Activated CD4-positive, alpha-beta memory T cell treated with anti-CD3 and anti-CD28 coated beads, Interleukin-2, amount 10 ng/mL, durations not matched to agents 7 days and 5 days (primary cell): ENCODE measurements around the gene PLCE1. TPM values are rescaled to one million over a fixed set of nuclear protein-coding genes. Genes with fewer than 3 reads are reported as not detected.

Experiments used
- CTCF ChIA-PET: fragments of 350-600 bp; sonication (Branson Sonifier 250); formaldehyde crosslinking; loops from one replicate; lab custom pipeline; 2021; ENCODE audit warnings: antibody characterized with exemption, inconsistent platforms; lab: Charles Lee
- POLR2A ChIA-PET: fragments of 350-600 bp; sonication (Branson Sonifier 250); formaldehyde crosslinking; loops from one replicate; lab custom pipeline; 2021; ENCODE audit warnings: antibody characterized with exemption; lab: Charles Lee
- DNase-seq: peaks from one replicate; pipeline ENCODE4 v3.0.0-alpha.2; 2020
- H3K27ac Mint-ChIP-seq: one replicate; pipeline ENCODE4 v1.8.0; 2021; ENCODE audit warnings: mild to moderate bottlenecking, mixed read lengths
- H3K27me3 Mint-ChIP-seq: one replicate; pipeline ENCODE4 v1.8.0; 2021; ENCODE audit warnings: mixed read lengths
- H3K36me3 Mint-ChIP-seq: one replicate; pipeline ENCODE4 v1.8.0; 2021; ENCODE audit warnings: low read depth, mixed read lengths
- H3K4me1 Mint-ChIP-seq: one replicate; pipeline ENCODE4 v1.8.0; 2021; ENCODE audit warnings: mixed read lengths
- H3K4me3 Mint-ChIP-seq: one replicate; pipeline ENCODE4 v1.8.0; 2021; ENCODE audit warnings: mild to moderate bottlenecking, mixed read lengths
- H3K9me3 Mint-ChIP-seq: one replicate; pipeline ENCODE4 v1.8.0; 2021; ENCODE audit warnings: mixed read lengths
- total RNA-seq, 2 experiments: library from RNA; stranded (reverse); gene quantifications; one replicate each; pipeline ENCODE4 v1.2.3, GENCODE V29; 2021

The PLCE1 gene
- total RNA-seq, 2 experiments from 2014 or later, result 0.03 to 0.08 TPM

DNA sequence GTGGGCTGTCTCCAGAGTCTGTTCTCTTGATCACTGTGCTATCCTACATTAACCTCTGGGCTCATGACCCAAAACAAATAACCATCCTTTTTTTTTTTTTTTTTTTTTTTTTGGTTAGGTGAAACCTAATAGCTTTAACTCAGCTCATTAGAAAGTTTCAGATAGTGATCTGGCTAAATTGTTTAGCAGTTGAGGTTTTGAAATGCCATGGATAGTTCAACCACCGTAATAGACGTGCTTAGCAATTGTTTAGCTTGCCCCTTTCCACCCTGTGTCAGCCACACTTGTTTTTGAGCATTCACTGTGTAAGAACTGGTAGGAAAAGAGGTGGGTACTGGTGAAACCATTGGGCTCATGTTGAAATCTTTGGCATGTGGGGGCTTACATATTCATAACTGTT is 3.8 kb downstream of the PLCE1 start:
- no peaks in the 10 kb centered on the region for H3K9me3 Mint-ChIP-seq
- no peak for DNase-seq
- no peaks in the 10 kb centered on the region for H3K36me3 Mint-ChIP-seq
- peaks cover 36% of the 10 kb centered on the region for H3K27me3 Mint-ChIP-seq
- no peak overlapping the region for H3K27ac Mint-ChIP-seq
- H3K4me1 Mint-ChIP-seq, result peaks cover 5% of the 10 kb centered on the region
- POLR2A ChIA-PET, result no interaction called here
- no peak overlapping the region for H3K4me3 Mint-ChIP-seq
- CTCF ChIA-PET, result interaction anchor here (0.6 kb wide), 1 partner anchor 1030 kb away, joined by 3 read pairs; no protein-coding TSS in a partner anchor

DNA sequence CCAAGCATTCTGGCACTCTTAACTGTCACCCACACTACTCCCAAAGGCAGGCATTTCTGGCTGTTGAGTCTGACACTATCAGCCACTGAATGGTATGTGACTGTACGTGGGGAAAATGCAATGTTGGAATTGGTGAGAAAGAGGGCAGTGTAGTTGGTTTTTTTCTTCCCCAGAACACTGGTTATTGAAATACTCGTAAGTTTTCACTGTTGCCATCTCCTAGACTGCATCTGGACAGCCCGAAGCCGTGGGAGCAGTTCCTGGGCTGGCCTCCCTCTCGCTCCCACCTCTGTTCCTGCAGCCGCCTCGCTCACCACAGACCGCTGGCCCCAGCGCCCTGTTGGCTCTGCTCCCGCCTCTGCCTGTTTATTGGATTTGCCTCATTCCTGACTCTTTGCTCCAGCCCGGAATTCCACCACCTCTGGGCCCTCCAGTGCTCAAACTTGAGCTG is 5.7 kb downstream of the PLCE1 start:
- DNase-seq, result no peak
- POLR2A ChIA-PET, result no interaction called here
- H3K36me3 Mint-ChIP-seq, result no peaks in the 10 kb centered on the region
- no peak overlapping the region for H3K27ac Mint-ChIP-seq
- no peaks in the 10 kb centered on the region for H3K9me3 Mint-ChIP-seq
- H3K4me3 Mint-ChIP-seq, result no peak overlapping the region
- CTCF ChIA-PET, result no interaction called here
- peaks cover 28% of the 10 kb centered on the region for H3K27me3 Mint-ChIP-seq
- peaks cover under 1% of the 10 kb centered on the region for H3K4me1 Mint-ChIP-seq

DNA sequence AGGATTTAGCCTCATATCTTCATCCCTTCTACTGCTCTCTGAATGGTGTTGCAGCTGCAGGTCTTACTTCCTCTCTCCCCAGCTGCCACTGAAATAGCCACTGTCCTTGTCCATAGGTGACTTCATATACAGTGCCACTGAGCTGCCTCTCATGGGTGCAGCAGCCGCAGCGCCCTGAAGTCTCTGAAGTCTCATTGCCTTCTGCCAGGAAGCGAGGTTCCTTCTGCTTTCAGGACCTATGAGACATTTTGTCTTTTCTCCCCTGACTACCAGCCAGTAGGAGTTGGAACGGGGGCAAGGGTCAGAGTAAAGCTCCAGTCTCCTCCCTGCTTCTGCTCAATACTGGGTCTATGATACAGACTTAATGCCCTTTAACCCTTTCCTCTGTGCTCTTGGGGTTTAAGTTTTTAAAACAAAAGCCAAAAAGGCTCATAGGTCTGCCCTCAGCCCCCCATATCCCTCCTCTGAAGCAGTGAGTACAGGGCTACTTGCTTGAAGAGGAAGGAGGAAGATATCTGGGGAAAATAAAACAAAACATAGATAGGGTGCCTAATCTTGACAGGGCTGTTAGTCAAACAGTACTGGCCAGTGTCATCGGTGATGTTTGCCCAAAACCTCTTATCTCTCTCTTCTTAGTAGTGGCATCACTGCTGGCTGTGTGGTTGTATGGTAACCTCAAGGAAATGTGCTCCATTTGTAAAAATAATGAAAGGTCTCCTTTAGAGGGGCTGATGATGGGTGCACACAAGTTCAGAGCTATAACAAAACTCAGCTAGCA is 7.1 kb downstream of the PLCE1 start:
- Mint-ChIP-seq H3K9me3 (no peaks in the 10 kb centered on the region), H3K4me1 (no peaks in the 10 kb centered on the region), H3K36me3 (no peaks in the 10 kb centered on the region), H3K27me3 (peaks cover 14% of the 10 kb centered on the region), H3K27ac (no peak overlapping the region), H3K4me3 (no peak overlapping the region)
- POLR2A ChIA-PET, result no interaction called here
- DNase-seq, result no peak
- CTCF ChIA-PET, result no interaction called here

DNA sequence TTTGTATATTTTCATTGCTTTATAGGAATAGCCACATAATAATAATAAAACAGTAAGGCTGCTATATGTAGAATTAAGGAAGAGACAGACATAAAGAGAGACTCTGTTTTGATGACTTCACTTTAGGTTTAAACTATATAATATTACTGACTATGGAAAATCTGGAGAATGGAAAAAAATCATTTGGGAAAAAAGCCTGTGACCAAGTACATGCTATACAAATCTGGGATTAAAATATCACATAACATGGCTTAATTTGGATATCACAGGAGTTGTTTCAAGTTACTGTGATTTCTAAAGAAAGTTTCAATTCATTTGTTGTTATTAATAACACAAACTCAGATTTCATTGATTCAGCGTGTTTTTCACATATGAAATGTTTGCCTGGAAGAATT is 7.7 kb downstream of the PLCE1 start:
- DNase-seq, result no peak
- Mint-ChIP-seq H3K4me3 (no peak overlapping the region), H3K4me1 (no peaks in the 10 kb centered on the region), H3K36me3 (no peaks in the 10 kb centered on the region), H3K9me3 (no peaks in the 10 kb centered on the region), H3K27me3 (peaks cover 9% of the 10 kb centered on the region), H3K27ac (no peak overlapping the region)
- POLR2A ChIA-PET, result no interaction called here
- CTCF ChIA-PET, result no interaction called here

DNA sequence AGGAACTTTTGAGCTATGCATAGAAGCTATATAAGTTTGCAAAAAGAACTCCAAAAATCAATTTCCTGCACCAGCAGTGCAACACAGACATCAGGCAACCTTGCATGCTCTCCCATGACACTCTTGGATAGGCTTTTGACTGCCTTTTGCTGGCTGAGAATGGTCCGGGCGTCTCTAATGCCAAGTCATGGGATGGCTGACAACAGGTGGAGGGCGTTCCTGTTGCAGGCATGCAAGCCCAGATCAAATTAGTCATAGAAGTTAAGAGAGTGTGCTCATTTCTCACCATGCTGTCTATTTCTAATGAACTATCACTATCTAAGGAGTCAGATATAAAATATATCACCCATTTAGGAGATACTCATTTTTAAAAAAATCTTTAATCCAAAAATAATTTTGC is 8.4 kb downstream of the PLCE1 start:
- no peaks in the 10 kb centered on the region for H3K9me3 Mint-ChIP-seq
- ChIA-PET CTCF (no interaction called here), POLR2A (no interaction called here)
- no peaks in the 10 kb centered on the region for H3K4me1 Mint-ChIP-seq
- no peak overlapping the region for H3K4me3 Mint-ChIP-seq
- no peaks in the 10 kb centered on the region for H3K36me3 Mint-ChIP-seq
- DNase-seq, result no peak
- H3K27ac Mint-ChIP-seq, result no peak overlapping the region
- peaks cover 12% of the 10 kb centered on the region for H3K27me3 Mint-ChIP-seq

DNA sequence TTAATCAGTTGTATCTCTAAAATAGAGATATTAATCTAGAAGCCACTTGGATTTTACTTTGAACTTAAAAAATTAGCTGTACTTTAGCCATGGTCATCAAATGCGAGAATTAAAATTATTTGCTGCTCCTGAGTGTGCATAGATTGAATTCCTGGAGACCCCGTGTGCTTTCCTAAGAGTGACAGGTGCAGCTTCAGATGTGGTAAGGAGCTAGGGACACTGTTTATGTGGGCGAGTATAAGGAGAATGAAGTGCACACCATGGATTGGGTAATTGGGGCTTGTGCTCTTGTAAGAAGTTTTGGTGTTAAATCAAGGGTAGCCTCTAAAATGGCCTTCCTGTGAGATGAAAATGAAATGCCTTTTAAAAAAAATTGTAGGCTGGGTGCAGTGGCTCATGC is 9.8 kb downstream of the PLCE1 start:
- Mint-ChIP-seq H3K27ac (no peak overlapping the region), H3K4me3 (no peak overlapping the region), H3K4me1 (no peaks in the 10 kb centered on the region), H3K9me3 (no peaks in the 10 kb centered on the region), H3K27me3 (peaks cover 12% of the 10 kb centered on the region), H3K36me3 (no peaks in the 10 kb centered on the region)
- POLR2A ChIA-PET, result no interaction called here
- DNase-seq, result no peak
- CTCF ChIA-PET, result no interaction called here

DNA sequence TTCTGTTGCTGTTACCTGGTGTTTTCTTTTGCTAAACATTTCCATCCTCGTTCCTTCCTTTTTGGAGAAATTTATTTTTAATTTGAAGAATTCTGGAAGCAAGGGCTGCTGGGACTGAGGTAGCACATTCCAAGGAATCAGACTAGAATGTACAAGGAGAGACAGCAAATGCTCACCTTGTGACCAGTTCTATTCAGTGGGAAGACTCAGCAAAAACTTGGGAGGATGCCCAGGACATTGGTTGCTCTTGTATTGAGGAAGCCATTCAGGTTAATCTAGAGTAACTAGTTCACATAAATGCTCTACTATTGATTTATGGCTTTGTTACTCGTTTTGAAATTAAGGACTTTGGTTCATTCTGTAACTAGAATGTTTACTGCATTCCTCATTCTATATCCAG is 11.3 kb downstream of the PLCE1 start:
- no peaks in the 10 kb centered on the region for H3K4me1 Mint-ChIP-seq
- DNase-seq, result no peak
- H3K27me3 Mint-ChIP-seq, result peaks cover 12% of the 10 kb centered on the region
- ChIA-PET CTCF (no interaction called here), POLR2A (no interaction called here)
- no peaks in the 10 kb centered on the region for H3K9me3 Mint-ChIP-seq
- H3K27ac Mint-ChIP-seq, result no peak overlapping the region
- no peaks in the 10 kb centered on the region for H3K36me3 Mint-ChIP-seq
- no peak overlapping the region for H3K4me3 Mint-ChIP-seq

DNA sequence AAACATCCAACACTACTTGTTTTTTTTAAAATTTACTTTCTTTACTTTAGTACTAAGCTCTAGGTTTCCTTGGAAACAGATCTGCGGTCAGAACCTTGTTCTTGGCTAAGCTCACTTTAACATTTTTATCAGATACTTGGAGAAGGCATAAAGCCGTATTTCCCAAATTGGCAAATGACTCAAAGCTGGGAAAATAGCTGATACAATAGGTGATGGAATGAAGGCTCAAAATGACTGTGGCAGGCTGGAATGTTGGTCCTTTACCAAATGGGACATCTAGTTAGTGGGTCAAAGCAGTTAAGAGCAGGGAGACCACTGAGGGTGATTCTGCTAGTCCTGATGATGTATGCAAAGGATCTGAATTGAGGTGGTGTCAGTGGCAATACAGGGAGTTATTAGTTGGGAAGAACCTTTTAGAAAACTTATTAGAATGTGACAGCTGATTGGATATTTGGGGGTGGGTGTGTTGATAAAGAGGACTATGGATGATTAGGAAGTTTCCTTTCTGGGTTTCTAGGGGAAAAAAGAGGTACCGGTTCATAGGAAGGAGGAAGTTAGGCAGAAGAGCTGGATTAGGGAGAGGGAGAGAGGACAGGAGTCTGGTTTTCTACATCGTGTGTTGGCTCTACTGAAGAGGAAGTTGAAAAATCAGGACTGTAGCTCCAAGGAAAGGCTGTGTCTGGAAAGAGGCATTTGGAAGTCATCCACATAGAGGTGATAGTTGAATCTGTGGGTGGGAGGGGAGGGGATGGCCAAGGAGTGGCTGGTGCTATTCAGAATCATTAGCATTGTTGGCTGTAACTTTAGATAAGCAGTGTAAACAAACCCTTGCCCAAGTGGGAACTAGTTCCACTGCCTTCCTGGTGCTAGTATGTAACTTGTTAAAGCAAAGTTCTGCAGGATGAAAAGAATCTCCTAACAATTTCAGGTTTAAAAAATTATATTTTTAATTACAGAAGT is 13.1 kb downstream of the PLCE1 start:
- ChIA-PET POLR2A (no interaction called here), CTCF (no interaction called here)
- peaks cover 7% of the 10 kb centered on the region for H3K27me3 Mint-ChIP-seq
- no peak overlapping the region for H3K27ac Mint-ChIP-seq
- no peak overlapping the region for H3K4me3 Mint-ChIP-seq
- no peaks in the 10 kb centered on the region for H3K36me3 Mint-ChIP-seq
- DNase-seq, result no peak
- no peaks in the 10 kb centered on the region for H3K9me3 Mint-ChIP-seq
- no peaks in the 10 kb centered on the region for H3K4me1 Mint-ChIP-seq

DNA sequence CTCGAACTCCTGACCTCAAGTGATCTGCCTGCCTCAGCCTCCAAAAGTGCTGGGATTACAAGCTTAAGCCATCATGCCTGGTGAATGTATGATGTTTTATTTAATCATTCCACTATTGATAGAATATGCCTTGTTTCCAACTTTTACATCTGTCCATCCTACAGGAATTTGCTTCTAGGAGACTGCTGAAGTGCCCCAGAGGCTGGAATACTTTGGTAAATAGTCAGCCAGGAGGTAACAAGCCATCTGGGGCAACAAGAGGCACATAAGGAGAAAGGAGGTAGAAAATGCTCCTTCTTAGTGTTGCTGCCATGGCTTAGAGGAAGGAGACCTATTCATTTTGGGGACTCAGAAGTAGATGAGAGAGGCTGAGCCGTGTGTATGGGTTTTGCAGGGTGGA is 14.8 kb downstream of the PLCE1 start:
- no peaks in the 10 kb centered on the region for H3K36me3 Mint-ChIP-seq
- H3K9me3 Mint-ChIP-seq, result no peaks in the 10 kb centered on the region
- H3K4me3 Mint-ChIP-seq, result no peak overlapping the region
- H3K27ac Mint-ChIP-seq, result no peak overlapping the region
- peaks cover 6% of the 10 kb centered on the region for H3K27me3 Mint-ChIP-seq
- ChIA-PET POLR2A (no interaction called here), CTCF (no interaction called here)
- no peaks in the 10 kb centered on the region for H3K4me1 Mint-ChIP-seq
- no peak for DNase-seq

DNA sequence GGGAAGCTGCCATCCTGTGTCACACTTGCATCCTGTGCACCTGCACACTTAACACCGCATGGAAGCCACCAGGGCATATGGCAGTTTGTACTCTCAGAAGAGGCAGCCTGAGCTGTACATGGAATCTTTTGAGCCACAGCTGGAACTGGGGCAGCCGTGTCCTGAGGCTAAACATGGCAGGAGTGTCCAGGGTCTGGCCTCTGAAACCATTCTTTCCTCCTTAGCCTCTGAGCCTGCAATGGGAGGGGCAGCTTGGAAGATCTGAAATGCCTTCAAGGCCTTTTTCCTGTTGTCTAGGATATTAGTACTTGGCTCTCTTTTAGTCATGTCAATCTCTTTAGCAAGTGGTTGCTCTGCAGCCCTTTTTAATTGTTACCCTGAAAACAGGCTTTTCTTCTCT is 16.4 kb downstream of the PLCE1 start:
- no peaks in the 10 kb centered on the region for H3K4me1 Mint-ChIP-seq
- POLR2A ChIA-PET, result no interaction called here
- H3K27me3 Mint-ChIP-seq, result peaks cover 4% of the 10 kb centered on the region
- H3K9me3 Mint-ChIP-seq, result no peaks in the 10 kb centered on the region
- CTCF ChIA-PET, result no interaction called here
- no peak for DNase-seq
- H3K36me3 Mint-ChIP-seq, result no peaks in the 10 kb centered on the region
- no peak overlapping the region for H3K4me3 Mint-ChIP-seq
- H3K27ac Mint-ChIP-seq, result no peak overlapping the region

DNA sequence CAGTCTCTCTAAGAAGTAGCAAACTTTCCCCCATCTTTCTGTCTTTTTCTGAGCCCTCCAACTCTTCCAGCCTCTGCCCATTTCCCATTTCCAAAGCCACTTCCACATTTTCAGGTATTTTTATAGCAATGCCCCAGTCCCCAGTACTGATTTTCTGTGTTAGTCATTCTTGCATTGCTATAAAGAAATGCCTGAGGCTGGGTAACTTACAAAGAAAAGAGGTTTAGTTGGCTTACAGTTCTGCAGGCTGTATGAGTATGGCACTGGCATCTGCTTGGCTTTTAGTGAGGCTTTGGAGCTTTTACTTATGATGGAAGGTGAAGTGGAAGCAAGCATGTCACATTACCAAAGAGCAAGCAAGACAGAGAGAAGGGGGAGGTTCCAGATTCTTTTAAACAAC is 17.2 kb downstream of the PLCE1 start:
- Mint-ChIP-seq H3K36me3 (no peaks in the 10 kb centered on the region), H3K9me3 (no peaks in the 10 kb centered on the region), H3K4me3 (no peak overlapping the region), H3K27me3 (peaks cover 4% of the 10 kb centered on the region), H3K4me1 (no peaks in the 10 kb centered on the region), H3K27ac (no peak overlapping the region)
- ChIA-PET POLR2A (no interaction called here), CTCF (no interaction called here)
- no peak for DNase-seq

DNA sequence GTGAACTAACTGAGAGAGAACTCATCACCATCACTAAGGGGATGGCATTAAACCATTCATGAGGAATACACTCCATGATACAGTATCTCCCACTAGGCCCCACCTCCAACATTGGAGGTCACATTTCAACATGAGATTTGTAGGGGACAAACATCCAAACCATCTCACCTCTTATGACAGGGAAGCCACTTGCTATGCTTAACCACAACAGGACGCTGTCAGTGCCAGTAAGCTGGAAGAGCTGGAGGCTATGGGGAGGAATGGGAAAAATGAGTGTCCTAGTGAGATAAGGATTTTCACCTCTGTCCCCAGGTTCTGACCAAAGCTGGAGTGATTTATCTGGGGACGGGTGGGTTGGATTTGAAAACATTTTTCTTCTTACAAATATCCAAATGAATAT is 17.6 kb downstream of the PLCE1 start:
- peaks cover 4% of the 10 kb centered on the region for H3K27me3 Mint-ChIP-seq
- no peaks in the 10 kb centered on the region for H3K9me3 Mint-ChIP-seq
- H3K36me3 Mint-ChIP-seq, result no peaks in the 10 kb centered on the region
- H3K4me1 Mint-ChIP-seq, result no peaks in the 10 kb centered on the region
- no peak overlapping the region for H3K27ac Mint-ChIP-seq
- no peak for DNase-seq
- no peak overlapping the region for H3K4me3 Mint-ChIP-seq
- POLR2A ChIA-PET, result no interaction called here
- CTCF ChIA-PET, result no interaction called here

DNA sequence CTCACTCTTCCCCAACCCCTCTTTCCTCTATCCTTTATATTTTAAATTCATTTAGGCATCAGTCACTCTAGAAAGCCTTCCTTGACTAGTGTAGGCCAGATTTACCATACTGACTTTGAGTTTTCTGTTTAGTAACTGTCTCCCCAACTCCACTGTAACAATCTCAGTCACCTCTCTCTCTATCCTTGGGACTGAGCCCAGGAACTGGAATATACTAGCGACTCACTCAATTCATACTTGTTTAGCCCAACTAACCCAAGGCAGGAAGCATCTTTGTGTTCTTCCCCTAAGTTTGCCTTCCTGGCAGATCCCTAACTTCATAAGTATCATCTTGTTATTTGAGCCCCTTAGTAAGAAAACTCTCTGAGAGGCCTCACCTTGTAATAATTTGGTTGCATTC is 19.1 kb downstream of the PLCE1 start:
- CTCF ChIA-PET, result no interaction called here
- DNase-seq, result no peak
- H3K36me3 Mint-ChIP-seq, result no peaks in the 10 kb centered on the region
- no peak overlapping the region for H3K27ac Mint-ChIP-seq
- no peaks in the 10 kb centered on the region for H3K9me3 Mint-ChIP-seq
- H3K4me3 Mint-ChIP-seq, result no peak overlapping the region
- peaks cover 2% of the 10 kb centered on the region for H3K27me3 Mint-ChIP-seq
- H3K4me1 Mint-ChIP-seq, result no peaks in the 10 kb centered on the region
- POLR2A ChIA-PET, result no interaction called here
